GM12891 (cell line): ENCODE measurements around the gene IQCK.

Experiments used
- DNase-seq: peaks from one replicate; pipeline ENCODE4 v3.0.0; 2011; ENCODE audit warnings: low spot score; ENCODE audit not compliant: insufficient read length
- FAIRE-seq: peaks from 2 replicates; lab custom pipeline; 2011; peaks lifted over from hg19 to GRCh38; lab: Jason Lieb, UNC
- PAX5 ChIP-seq: IDR thresholded peaks from 2 replicates; pipeline ENCODE4 v1.6.1; 2011; ENCODE audit warnings: low read length, moderate library complexity, mild to moderate bottlenecking; ENCODE audit not compliant: insufficient read depth, severe bottlenecking
- POLR2A ChIP-seq: IDR thresholded peaks from 2 replicates; pipeline ENCODE4 v1.6.1; 2011; ENCODE audit warnings: low read depth, low read length, control low read depth
- POLR2AphosphoS5 ChIP-seq: IDR thresholded peaks from 2 replicates; pipeline ENCODE4 v1.6.1; 2011; ENCODE audit warnings: low read depth, low read length, control low read depth
- POU2F2 ChIP-seq: IDR thresholded peaks from 2 replicates; pipeline ENCODE4 v1.6.1; 2011; ENCODE audit warnings: low read depth, mild to moderate bottlenecking, control low read depth, low read length, moderate library complexity
- SPI1 ChIP-seq: IDR thresholded peaks from 2 replicates; pipeline ENCODE4 v1.6.1; 2011; ENCODE audit warnings: low read depth, low read length, control low read depth
- TAF1 ChIP-seq: IDR thresholded peaks from 2 replicates; pipeline ENCODE4 v1.6.1; 2011; ENCODE audit warnings: low read depth, low read length, control low read depth

Gene IQCK

DNA sequence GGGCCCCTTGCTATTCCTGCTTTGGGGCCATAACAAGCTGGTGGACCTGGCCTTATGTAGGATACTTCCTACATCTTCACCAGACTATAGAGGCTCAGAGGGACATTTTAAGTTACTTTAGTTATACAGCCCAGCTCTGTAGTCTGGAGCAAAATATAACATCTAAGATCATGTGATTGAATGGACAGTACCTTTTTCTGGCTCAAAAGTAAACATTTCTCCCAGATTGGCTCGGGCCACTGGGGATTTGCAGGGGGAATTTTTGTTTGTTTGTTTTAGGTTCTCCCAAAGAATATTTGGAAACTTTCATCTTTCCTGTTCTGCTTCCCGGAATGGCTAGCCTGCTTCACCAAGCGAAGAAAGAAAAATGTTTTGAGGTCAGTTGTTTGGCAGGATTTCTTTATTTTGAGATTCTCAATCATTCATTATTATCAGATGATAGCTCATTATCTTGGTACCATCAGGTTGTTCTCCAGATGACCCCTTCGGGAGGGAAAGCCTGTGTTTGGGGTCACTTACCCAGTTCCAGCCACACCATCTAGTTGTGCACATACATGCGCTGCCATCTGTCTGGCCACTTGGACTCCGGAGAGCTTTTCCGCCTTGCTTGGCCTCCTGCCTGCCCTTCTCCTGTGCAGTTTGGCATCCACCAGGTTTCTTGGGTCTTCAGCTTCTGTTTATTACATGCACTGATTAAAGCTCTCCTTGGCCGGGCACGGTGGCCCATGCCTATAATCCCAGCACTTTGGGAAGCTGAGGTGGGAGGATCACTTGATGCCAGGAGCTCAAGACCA, 17.2 kb downstream of the IQCK start:
- DNase-seq (no peak), FAIRE-seq (no peak)
- no peak for TF ChIP-seq SPI1
- TF ChIP-seq POLR2A = no peak
- no peak for TF ChIP-seq PAX5
- no peak for TF ChIP-seq POLR2AphosphoS5
- TF ChIP-seq POU2F2 = no peak
- no peak for TF ChIP-seq TAF1

DNA sequence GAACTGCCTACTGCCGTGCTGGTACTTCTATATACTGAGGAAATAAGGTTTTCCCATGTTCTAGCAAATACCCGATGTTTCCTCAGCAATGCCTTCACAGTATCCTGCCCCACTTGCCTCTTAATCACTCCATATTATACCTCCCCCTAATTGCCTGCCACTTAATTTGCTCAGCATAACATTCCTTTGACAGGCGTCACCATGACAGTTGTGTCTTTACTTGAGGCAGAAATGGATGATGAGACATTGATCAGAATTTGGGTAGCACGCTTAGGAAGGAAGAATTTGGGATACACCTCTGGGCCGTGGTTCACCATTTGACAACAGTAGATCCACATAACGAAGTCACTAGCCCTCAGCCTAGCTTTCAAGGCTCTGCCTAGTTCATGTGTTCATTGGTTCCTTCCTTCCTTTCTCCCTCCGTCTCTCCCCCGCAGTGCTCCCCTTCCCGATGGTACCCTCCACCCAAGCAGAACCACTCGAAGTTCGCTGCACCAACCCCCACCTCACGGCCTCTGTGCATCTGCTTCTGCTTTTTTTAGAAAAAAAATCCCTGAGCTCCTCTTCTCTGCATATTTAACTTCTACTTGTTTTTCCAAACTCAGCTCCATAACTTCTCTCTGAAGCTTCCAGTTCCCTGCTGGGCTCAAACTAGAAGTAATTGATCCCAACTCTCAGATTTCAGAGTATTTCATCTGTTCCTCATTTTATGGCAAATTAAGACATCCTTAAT, 19.4 kb downstream of the IQCK start:
- TF ChIP-seq POU2F2 (no peak), POLR2A (no peak)
- DNase-seq (no peak), FAIRE-seq (no peak)

DNA sequence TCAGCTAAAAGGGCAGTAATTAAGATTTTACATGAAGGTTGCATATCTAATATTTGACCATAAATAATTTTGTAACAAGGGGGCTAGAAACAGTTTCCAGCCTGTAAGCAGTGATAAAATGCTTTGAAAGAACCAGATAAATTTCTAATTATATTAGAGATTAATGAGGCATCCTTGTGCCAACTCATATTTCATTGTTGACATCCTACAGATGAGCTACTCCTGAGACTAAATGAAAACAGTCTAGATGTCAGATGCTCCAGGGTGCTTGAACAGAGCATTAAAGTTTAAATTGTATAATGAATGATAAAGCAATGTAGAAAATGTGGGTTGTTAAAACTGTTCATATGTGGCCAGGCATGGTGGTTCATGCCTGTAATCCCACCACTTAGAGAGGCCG, 23.3 kb downstream of the IQCK start:
- TF ChIP-seq PAX5 (no peak), POU2F2 (no peak), SPI1 (no peak), POLR2A (no peak), TAF1 (no peak), POLR2AphosphoS5 (no peak)
- no peak for DNase-seq
- FAIRE-seq = no peak

DNA sequence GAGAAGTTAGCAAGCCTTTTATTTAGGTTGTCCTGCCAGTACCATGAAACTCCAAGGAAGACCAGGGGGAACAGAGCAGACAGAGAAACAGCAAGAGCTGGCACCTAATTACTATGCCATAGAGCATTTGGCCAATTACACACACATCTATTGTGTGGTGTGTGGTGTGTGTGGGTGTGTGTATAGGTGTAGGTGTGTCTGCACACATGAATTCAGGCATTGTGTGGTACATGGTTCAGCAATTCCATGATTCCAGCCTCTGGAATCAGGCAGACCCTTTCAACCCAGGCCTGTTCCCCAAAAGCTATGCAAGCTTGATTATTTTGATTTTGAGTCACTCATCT, 25.7 kb downstream of the IQCK start:
- FAIRE-seq (no peak), DNase-seq (no peak)
- TF ChIP-seq PAX5 (no peak), POU2F2 (no peak), POLR2A (no peak), SPI1 (no peak), POLR2AphosphoS5 (no peak)

DNA sequence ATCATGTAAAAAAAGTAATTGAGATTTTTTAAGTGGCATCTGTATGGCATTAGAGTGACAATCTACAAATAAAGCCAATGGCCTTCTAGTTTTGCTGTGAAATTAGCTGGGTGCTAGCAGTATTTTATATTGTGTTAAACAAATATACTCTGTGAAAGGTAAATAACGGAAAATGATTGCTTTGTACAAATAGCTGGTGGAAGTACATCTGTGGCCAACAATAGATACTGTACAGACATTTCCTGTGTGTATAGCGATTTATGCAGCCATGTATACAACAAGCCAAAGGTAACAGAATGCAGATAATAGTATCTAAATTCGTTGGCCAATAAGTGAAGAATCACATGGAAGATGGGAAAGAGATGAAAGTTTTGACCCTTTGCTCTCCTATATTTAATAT, 26.6 kb downstream of the IQCK start:
- TF ChIP-seq PAX5 (no peak), TAF1 (no peak), POU2F2 (no peak), POLR2AphosphoS5 (no peak), POLR2A (no peak), SPI1 (no peak)
- FAIRE-seq = no peak
- no peak for DNase-seq

DNA sequence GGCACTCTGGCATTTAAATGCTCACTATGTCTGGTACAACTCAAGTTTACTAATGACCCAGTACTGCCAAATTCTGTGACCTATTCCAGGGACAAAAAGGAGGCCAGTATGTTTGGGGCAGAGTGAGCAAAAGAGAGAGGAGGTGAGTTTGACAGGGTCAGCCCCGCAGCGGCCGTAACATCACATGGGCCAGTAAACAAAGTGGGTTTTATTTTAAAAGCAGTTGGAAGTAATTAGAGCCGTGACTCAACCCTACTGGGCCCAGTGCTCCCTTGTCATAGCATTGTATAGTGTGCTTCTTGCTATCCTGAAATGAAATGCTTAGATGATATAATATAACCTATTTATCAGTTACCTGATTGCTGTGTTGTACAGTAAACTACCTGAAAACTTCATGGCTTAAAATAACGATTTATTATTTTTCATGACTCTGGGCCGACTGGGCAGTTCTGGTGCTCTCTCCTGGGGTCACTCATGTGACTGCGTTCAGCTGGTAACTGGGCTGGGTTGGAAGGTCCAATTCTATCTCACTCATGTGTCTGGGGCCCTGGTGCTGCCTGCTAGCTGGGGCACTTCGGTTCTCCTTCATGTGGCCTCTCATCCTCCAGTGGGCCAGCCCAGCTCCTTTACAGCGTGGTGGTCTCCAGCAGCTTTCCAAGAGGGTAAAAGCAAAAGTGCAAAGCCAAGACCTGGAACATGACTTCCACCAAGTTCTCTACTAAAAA, 27.4 kb downstream of the IQCK start:
- FAIRE-seq = no peak
- no peak for DNase-seq
- TF ChIP-seq POLR2AphosphoS5 = no peak
- TF ChIP-seq TAF1 = no peak
- no peak for TF ChIP-seq POU2F2
- TF ChIP-seq PAX5 = no peak
- no peak for TF ChIP-seq POLR2A
- TF ChIP-seq SPI1 = no peak

DNA sequence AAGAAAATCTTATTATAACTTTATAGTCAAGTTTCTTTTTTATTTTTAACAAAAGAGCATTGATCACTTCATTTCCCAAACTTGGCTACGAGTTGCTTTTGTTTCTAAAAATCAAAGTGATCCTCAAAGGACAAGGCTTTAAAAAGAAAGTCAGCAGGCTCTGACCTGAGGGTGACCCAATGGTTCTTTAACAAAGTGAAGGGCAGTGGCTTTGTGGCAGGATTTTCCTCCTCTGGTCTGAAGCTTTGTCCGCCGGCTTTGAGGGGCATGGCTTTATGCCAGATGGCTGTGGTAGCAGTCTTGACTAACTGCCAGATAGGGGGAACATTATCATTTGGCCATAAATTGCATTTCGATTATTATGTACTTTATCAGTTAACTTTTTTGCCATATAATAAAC, 28.5 kb downstream of the IQCK start:
- FAIRE-seq = no peak
- no peak for DNase-seq
- TF ChIP-seq TAF1 (no peak), POLR2A (no peak), POU2F2 (no peak), POLR2AphosphoS5 (no peak), SPI1 (no peak), PAX5 (no peak)

DNA sequence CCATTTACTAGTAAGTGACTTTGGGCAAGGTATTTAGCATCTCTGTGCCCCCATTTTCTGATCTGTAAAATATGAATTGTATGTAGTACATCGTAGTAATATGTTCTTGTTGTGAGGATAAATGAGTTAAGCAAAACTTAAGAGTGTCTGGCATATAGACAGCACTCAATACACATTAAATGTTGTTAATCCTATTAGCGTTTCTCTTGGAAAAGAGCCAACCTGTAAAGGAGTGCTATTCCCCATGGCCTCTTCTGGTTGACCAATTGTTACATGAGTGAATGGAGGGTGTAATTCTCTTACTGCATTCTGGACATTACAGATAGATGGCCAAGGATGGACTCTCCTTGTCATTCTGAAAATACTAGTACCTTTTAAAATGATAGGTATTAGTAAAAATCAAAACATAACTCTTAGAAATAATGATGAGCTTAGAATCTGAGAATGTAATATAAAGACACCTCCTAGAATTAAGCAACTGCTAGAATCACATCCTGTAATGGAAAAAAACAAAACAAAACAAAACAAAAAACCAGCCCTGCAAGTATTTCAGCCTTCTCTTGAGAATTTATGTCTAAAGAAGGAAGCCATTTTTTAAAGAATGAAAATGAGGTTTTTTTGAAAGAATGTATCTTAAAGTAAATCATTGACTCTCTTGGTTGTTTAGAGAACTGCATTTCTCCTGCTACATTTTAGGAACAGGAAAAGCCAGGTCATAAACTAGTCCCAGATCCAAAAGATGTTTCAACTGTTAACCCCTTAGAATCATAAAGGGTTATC, 30.5 kb downstream of the IQCK start:
- TF ChIP-seq SPI1 (no peak), PAX5 (no peak), POU2F2 (no peak), TAF1 (no peak)
- FAIRE-seq = no peak
- no peak for DNase-seq

DNA sequence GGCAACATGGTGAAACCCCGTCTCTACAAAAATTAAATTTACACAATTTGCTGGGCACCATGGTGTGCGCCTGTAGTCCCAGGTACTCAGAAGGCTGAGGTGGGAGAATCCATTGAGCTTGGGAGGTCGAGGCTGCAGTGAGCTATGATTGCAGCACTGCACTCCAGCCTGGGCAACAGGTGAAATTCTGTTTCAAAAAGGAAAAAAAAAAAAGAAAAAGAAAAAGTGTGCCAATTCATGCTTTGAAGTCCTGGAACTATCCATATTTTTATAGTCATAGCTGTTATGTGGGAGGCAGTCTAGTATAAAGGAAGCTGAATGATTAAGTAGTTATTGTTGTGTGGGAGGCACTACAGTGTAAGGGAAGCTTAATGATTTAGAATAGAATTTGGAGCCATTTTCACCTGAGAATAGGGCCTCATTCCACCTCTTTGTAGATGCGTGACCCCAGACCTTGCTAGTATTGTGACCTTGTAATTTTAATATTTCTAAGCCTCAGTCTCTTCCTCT, 31.6 kb downstream of the IQCK start:
- no peak for DNase-seq
- FAIRE-seq = no peak
- TF ChIP-seq TAF1 (no peak), SPI1 (no peak)
